K562 (cell line): Measurements from ENCODE around the gene SPOCD1. TPM values are rescaled to one million over a fixed set of nuclear protein-coding genes. Genes with fewer than 3 reads are reported as not detected.

ENCODE experiments used
- ARID1B ChIP-seq: fragments of 450-650 bp; IDR thresholded peaks from 2 replicates; pipeline ENCODE4 v1.6.1; 2016; ENCODE audit warnings: antibody characterized with exemption, mild to moderate bottlenecking, inconsistent platforms
- FOXK2 ChIP-seq, 2 experiments: fragments of 450-650 bp; IDR thresholded peaks in 1 of 2; conservative IDR thresholded peaks in 1 of 2; 2 replicates each; pipeline ENCODE4 v1.6.1; 2016; ENCODE audit warnings: low read depth in 2 of 2, mild to moderate bottlenecking in 1 of 2
- HNRNPH1 ChIP-seq: fragments of 200-400 bp; formaldehyde crosslinking; optimal IDR thresholded peaks from 2 replicates; pipeline ENCODE3; 2017; ENCODE audit warnings: low read depth, mild to moderate bottlenecking, low read length, moderate library complexity
- NCOA1 ChIP-seq: fragments of 450-650 bp; IDR thresholded peaks from 2 replicates; pipeline ENCODE4 v1.6.1; 2016; ENCODE audit warnings: low read depth
- NEUROD1 ChIP-seq: fragments of 150-350 bp; IDR thresholded peaks from 2 replicates; pipeline ENCODE4 v1.6.1; 2014; ENCODE audit warnings: borderline replicate concordance, low read length, low read depth; ENCODE audit not compliant: partially characterized antibody
- NFRKB ChIP-seq: fragments of 450-650 bp; IDR thresholded peaks from 2 replicates; pipeline ENCODE4 v1.6.1; 2016; ENCODE audit warnings: low read depth
- NR2C2 ChIP-seq, 2 experiments: fragments of 200-800 bp in 1 of 2; sonication (Bioruptor generic) in 1 of 2; sonication (generic) in 1 of 2; formaldehyde crosslinking in 1 of 2; IDR thresholded peaks; 2 replicates each; pipeline versions ENCODE4 v1.6.1 to v1.8.0; 2016 to 2022; ENCODE audit warnings: mild to moderate bottlenecking in 1 of 2, missing compliant biosample characterization in 1 of 2, missing genetic modification characterization in 1 of 2, missing genetic modification reagents in 1 of 2
- PML ChIP-seq: IDR thresholded peaks from 2 replicates; pipeline ENCODE4 v1.6.1; 2012; ENCODE audit warnings: low read length, inconsistent platforms
- TCF7 ChIP-seq: sonication (generic); IDR thresholded peaks from 2 replicates; pipeline ENCODE4 v1.6.1; 2016; ENCODE audit warnings: antibody characterized with exemption, borderline replicate concordance
- ZFP36 ChIP-seq: fragments of 150-350 bp; IDR thresholded peaks from 2 replicates; pipeline ENCODE4 v1.6.1; 2018; ENCODE audit warnings: low read length, low read depth; ENCODE audit not compliant: partially characterized antibody
- ZNF316 ChIP-seq: fragments of 450-650 bp; IDR thresholded peaks from 2 replicates; pipeline ENCODE4 v1.6.1; 2016
- polyA plus RNA-seq, 8 experiments: library from polyadenylated mRNA; depleted of rRNA in 4 of 8; stranded (reverse) in 5 of 8; unstranded in 3 of 8; fragments of >200 nt; fragmentation: Nextera tagmentation in 2 of 8; fragmentation: Illumina TruSeq in 1 of 8; extraction: Ambion mirVana in 2 of 8; extraction: Trizol in 1 of 8; gene quantifications; 2 replicates each; pipeline versions ENCODE4 v1.2.1 to v1.2.3, GENCODE V29; 2011 to 2014; ENCODE audit warnings: inconsistent platforms in 1 of 8, missing spikeins in 1 of 8
- total RNA-seq, 7 experiments: library from RNA; depleted of rRNA in 6 of 7; stranded (reverse); fragments of >200 nt in 6 of 7; fragmentation: Illumina TruSeq in 2 of 7; extraction: Trizol in 2 of 7; gene quantifications; 2 replicates each; pipeline versions ENCODE4 v1.2.1 to v1.2.3, GENCODE V29; 2011 to 2021; ENCODE audit warnings: low replicate concordance in 1 of 7
- TF ChIP-seq, protein P1 (sequence below), 2 experiments: fragments of 450-650 bp in 1 of 2; sonication (generic) in 1 of 2; formaldehyde crosslinking in 1 of 2; IDR thresholded peaks; 2 replicates each; pipeline versions ENCODE4 v1.7.1 to v1.9.0; 2016 to 2022; ENCODE audit warnings: inconsistent platforms in 1 of 2, mild to moderate bottlenecking in 1 of 2, missing genetic modification reagents in 1 of 2
- TF ChIP-seq, protein P2 (sequence below): sonication (generic); formaldehyde crosslinking; IDR thresholded peaks from 2 replicates; pipeline ENCODE4 v1.8.1; 2023; ENCODE audit warnings: missing genetic modification reagents, mild to moderate bottlenecking, borderline replicate concordance

The SPOCD1 gene
- total and polyA plus RNA-seq, 9 of the 15 experiments (the other 6 are each of a cell fraction or from before 2014, with no cell fraction given), result 0.03 to 0.71 (median 0.26) TPM; not detected in 1

DNA sequence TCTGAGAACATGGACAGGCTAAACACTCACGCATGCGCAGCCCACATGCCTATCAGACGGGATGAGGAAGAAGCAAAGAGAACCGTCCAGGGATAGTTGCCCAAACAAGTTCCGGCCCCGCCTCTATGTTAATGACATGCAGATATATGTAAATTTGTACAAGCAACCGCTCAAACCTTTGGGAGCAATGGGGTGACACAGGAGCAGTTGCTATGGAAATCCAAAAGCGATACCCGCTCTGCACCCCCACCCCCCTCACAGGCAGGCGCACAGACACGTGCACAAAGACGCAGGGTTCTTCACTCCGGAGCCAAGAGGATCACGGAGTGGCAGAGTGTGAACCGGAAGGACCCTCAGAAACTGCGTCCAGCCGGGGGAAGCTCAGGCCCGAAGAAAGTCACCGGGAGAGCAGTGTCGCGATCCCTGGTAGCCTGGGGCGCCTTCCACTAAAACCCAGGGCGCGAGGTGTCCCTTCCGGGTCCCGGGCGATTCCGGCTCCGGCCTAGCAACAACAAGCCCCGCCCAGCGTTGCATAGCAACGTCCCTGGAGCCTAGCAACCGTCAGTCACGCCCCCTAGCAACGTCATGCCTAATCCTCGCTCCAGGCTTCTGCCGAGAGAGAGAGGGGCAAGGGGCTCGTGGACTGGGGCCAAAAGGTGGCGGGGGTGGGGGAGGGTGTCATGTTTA is 27.5 kb downstream of the SPOCD1 start (continued):
- TF ChIP-seq, protein P1, sequence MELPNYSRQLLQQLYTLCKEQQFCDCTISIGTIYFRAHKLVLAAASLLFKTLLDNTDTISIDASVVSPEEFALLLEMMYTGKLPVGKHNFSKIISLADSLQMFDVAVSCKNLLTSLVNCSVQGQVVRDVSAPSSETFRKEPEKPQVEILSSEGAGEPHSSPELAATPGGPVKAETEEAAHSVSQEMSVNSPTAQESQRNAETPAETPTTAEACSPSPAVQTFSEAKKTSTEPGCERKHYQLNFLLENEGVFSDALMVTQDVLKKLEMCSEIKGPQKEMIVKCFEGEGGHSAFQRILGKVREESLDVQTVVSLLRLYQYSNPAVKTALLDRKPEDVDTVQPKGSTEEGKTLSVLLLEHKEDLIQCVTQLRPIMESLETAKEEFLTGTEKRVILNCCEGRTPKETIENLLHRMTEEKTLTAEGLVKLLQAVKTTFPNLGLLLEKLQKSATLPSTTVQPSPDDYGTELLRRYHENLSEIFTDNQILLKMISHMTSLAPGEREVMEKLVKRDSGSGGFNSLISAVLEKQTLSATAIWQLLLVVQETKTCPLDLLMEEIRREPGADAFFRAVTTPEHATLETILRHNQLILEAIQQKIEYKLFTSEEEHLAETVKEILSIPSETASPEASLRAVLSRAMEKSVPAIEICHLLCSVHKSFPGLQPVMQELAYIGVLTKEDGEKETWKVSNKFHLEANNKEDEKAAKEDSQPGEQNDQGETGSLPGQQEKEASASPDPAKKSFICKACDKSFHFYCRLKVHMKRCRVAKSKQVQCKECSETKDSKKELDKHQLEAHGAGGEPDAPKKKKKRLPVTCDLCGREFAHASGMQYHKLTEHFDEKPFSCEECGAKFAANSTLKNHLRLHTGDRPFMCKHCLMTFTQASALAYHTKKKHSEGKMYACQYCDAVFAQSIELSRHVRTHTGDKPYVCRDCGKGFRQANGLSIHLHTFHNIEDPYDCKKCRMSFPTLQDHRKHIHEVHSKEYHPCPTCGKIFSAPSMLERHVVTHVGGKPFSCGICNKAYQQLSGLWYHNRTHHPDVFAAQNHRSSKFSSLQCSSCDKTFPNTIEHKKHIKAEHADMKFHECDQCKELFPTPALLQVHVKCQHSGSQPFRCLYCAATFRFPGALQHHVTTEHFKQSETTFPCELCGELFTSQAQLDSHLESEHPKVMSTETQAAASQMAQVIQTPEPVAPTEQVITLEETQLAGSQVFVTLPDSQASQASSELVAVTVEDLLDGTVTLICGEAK (IDR thresholded peaks at IDR 0.05), result peak; percentile 87
- TF ChIP-seq, protein P1 (CRISPR knock-in tag; IDR thresholded peaks at IDR 0.05), result no peak
- TF ChIP-seq ZNF316, result no peak
- TF ChIP-seq NEUROD1, result peak; percentile 96
- no peak for TF ChIP-seq HNRNPH1
- TF ChIP-seq NR2C2 (CRISPR knock-in tag; IDR thresholded peaks at IDR 0.05), result peak; percentile 41; the same call in 1 of the 2 replicates
- TF ChIP-seq NR2C2 (tag; IDR thresholded peaks at IDR 0.05), result peak; percentile 79; the same call in 1 of the 2 replicates
- TF ChIP-seq NCOA1, result peak; percentile 55
- peak; percentile 52; the same call in 1 of the 2 replicates for TF ChIP-seq PML
- TF ChIP-seq NFRKB, result peak; percentile 70; the same call in 1 of the 2 replicates
- TF ChIP-seq TCF7, result no peak
- TF ChIP-seq ARID1B, result 0 out of 2 replicates have a peak, but pooled peaks have one; percentile 26
- peak; percentile 60 to 76; a peak in 3 of 4 replicates for TF ChIP-seq FOXK2 (conservative IDR thresholded peaks at IDR 0.05 in 1 of 2, IDR thresholded peaks at IDR 0.05 in 1 of 2; ENCODE audit: low read depth in 2 of 2)
- peak; percentile 0 for TF ChIP-seq ZFP36
- TF ChIP-seq, protein P2, sequence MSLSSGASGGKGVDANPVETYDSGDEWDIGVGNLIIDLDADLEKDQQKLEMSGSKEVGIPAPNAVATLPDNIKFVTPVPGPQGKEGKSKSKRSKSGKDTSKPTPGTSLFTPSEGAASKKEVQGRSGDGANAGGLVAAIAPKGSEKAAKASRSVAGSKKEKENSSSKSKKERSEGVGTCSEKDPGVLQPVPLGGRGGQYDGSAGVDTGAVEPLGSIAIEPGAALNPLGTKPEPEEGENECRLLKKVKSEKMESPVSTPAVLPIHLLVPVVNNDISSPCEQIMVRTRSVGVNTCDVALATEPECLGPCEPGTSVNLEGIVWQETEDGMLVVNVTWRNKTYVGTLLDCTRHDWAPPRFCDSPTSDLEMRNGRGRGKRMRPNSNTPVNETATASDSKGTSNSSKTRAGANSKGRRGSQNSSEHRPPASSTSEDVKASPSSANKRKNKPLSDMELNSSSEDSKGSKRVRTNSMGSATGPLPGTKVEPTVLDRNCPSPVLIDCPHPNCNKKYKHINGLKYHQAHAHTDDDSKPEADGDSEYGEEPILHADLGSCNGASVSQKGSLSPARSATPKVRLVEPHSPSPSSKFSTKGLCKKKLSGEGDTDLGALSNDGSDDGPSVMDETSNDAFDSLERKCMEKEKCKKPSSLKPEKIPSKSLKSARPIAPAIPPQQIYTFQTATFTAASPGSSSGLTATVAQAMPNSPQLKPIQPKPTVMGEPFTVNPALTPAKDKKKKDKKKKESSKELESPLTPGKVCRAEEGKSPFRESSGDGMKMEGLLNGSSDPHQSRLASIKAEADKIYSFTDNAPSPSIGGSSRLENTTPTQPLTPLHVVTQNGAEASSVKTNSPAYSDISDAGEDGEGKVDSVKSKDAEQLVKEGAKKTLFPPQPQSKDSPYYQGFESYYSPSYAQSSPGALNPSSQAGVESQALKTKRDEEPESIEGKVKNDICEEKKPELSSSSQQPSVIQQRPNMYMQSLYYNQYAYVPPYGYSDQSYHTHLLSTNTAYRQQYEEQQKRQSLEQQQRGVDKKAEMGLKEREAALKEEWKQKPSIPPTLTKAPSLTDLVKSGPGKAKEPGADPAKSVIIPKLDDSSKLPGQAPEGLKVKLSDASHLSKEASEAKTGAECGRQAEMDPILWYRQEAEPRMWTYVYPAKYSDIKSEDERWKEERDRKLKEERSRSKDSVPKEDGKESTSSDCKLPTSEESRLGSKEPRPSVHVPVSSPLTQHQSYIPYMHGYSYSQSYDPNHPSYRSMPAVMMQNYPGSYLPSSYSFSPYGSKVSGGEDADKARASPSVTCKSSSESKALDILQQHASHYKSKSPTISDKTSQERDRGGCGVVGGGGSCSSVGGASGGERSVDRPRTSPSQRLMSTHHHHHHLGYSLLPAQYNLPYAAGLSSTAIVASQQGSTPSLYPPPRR (CRISPR knock-in tag), result no peak
